B cell (primary cell): Measurements from ENCODE around the gene HOPX. TPM values are rescaled to one million over a fixed set of nuclear protein-coding genes. Genes with fewer than 3 reads are reported as not detected.

ENCODE experiments used
- ATAC-seq: fragments of 200-7000 bp; cut with Tn5 transposase; one replicate; pipeline ENCODE4 v1.10.0; 2021; ENCODE audit warnings: low read depth, mild to moderate bottlenecking, moderate number of reproducible peaks, moderate library complexity
- CTCF ChIA-PET: fragments of 350-600 bp; sonication (Branson Sonifier 250); formaldehyde crosslinking; loops from one replicate; lab custom pipeline; 2021; ENCODE audit warnings: antibody characterized with exemption, inconsistent platforms; lab: Charles Lee
- POLR2A ChIA-PET: fragments of 350-600 bp; sonication (Branson Sonifier 250); formaldehyde crosslinking; loops from one replicate; lab custom pipeline; 2021; ENCODE audit warnings: antibody characterized with exemption; lab: Charles Lee
- DNase-seq: peaks from one replicate; pipeline ENCODE4 v3.0.0; 2013
- H2AFZ ChIP-seq: 2 replicates; pipeline ENCODE4 v1.6.1; 2012; ENCODE audit warnings: mild to moderate bottlenecking, low read depth, low read length; ENCODE audit not compliant: insufficient read depth, poor library complexity, severe bottlenecking
- H3K27ac ChIP-seq, 2 donors: 1 replicate in 1 of 2; 2 replicates in 1 of 2; pipeline ENCODE4 v1.5.1; 2012 to 2013; ENCODE audit warnings: low read length in 2 of 2, mild to moderate bottlenecking in 2 of 2, moderate library complexity in 1 of 2
- H3K27me3 ChIP-seq, 4 experiments: fragments of 200-600 bp in 1 of 4; sonication (generic) in 1 of 4; replicated peaks in 1 of 4; 1 replicate in 2 of 4; 2 replicates in 2 of 4; pipeline versions ENCODE4 v1.6.1 to v1.7.0; 2013 to 2016; ENCODE audit warnings: low read length in 3 of 4, mild to moderate bottlenecking in 2 of 4, mixed read lengths in 1 of 4, moderate library complexity in 1 of 4; ENCODE audit not compliant: insufficient read depth in 4 of 4, control insufficient read depth in 3 of 4; ENCODE audit errors: control extremely low read depth in 1 of 4
- H3K36me3 ChIP-seq, 2 experiments: replicated peaks in 1 of 2; 1 replicate in 1 of 2; 2 replicates in 1 of 2; pipeline versions ENCODE4 v1.6.1 to v1.7.1; 2013; ENCODE audit warnings: low read length in 1 of 2; ENCODE audit not compliant: insufficient read depth in 2 of 2, control insufficient read depth in 1 of 2; ENCODE audit errors: control extremely low read depth in 1 of 2, extremely low read depth in 1 of 2
- H3K4me1 ChIP-seq, 2 donors: fragments of 200-600 bp in 1 of 2; sonication (generic) in 1 of 2; 1 replicate in 1 of 2; 2 replicates in 1 of 2; pipeline versions ENCODE4 v1.5.1 to v1.6.1; 2013 to 2017; ENCODE audit warnings: low read length in 2 of 2; ENCODE audit not compliant: control insufficient read depth in 2 of 2, insufficient read depth in 2 of 2
- H3K4me2 ChIP-seq: replicated peaks from 2 replicates; pipeline ENCODE3; 2012; ENCODE audit warnings: mild to moderate bottlenecking, low read depth, low read length; ENCODE audit not compliant: poor library complexity, severe bottlenecking
- H3K4me3 ChIP-seq, 5 experiments: fragments of 200-600 bp in 1 of 5; sonication (generic) in 1 of 5; 1 replicate in 3 of 5; 2 replicates in 2 of 5; pipeline versions ENCODE4 v1.5.1 to v1.7.0; 2011 to 2016; ENCODE audit warnings: low read length in 4 of 5, mild to moderate bottlenecking in 4 of 5, low read depth in 2 of 5, control low read depth in 1 of 5, moderate library complexity in 1 of 5; ENCODE audit not compliant: insufficient read depth in 1 of 5; ENCODE audit errors: control extremely low read depth in 1 of 5, extremely low read depth in 1 of 5
- H3K79me2 ChIP-seq: fragments of 200-600 bp; sonication (generic); one replicate; pipeline ENCODE4 v1.6.0; 2016; ENCODE audit warnings: low read length; ENCODE audit not compliant: control insufficient read depth, insufficient read depth
- H3K9ac ChIP-seq: fragments of 200-600 bp; sonication (generic); 2 replicates; pipeline ENCODE4 v1.6.1; 2017; ENCODE audit warnings: mild to moderate bottlenecking, low read length, moderate library complexity
- H3K9me3 ChIP-seq, 3 donors: one replicate each; pipeline versions ENCODE4 v1.6.1 to v1.7.1; 2013; ENCODE audit warnings: low read length in 2 of 3; ENCODE audit not compliant: control insufficient read depth in 2 of 3, insufficient read depth in 1 of 3; ENCODE audit errors: control extremely low read depth in 1 of 3
- H4K20me1 ChIP-seq: 2 replicates; pipeline ENCODE4 v1.6.0; 2012; ENCODE audit warnings: mild to moderate bottlenecking, low read length; ENCODE audit not compliant: insufficient read depth, control insufficient read depth, poor library complexity, severe bottlenecking
- H3K27ac Mint-ChIP-seq: one replicate; pipeline ENCODE4 v1.8.0; 2021; ENCODE audit warnings: mixed read lengths
- H3K27me3 Mint-ChIP-seq: one replicate; pipeline ENCODE4 v1.8.0; 2021; ENCODE audit warnings: mixed read lengths
- H3K4me1 Mint-ChIP-seq: one replicate; pipeline ENCODE4 v1.8.0; 2021; ENCODE audit warnings: mixed read lengths
- H3K4me3 Mint-ChIP-seq: one replicate; pipeline ENCODE4 v1.8.0; 2021; ENCODE audit warnings: mixed read lengths
- H3K9me3 Mint-ChIP-seq: one replicate; pipeline ENCODE4 v1.8.0; 2022; ENCODE audit warnings: mixed read lengths; ENCODE audit not compliant: insufficient read depth
- CTCF ChIP-seq: fragments of 200-600 bp; IDR thresholded peaks from one replicate; pipeline ENCODE4 v1.8.0; 2022; ENCODE audit warnings: antibody characterized with exemption, mild to moderate bottlenecking
- EZH2 ChIP-seq: IDR thresholded peaks from 2 replicates; pipeline ENCODE4 v1.6.1; 2012; ENCODE audit warnings: borderline replicate concordance, low read depth, mild to moderate bottlenecking, moderate library complexity, low read length; ENCODE audit not compliant: insufficient read depth, poor library complexity, severe bottlenecking
- WGBS: methylation state at CpG from one replicate; pipeline ENCODE4 v1.1.5; 2013; ENCODE audit warnings: missing lambda C conversion rate; ENCODE audit not compliant: insufficient coverage; 5-methylcytosine and 5-hydroxymethylcytosine counted together
- intact Hi-C: fragments of 100-400 bp; cut with micrococcal nuclease; formaldehyde crosslinking; loops from one replicate; pipeline ENCODE4 v1.10.0; 2022
- polyA plus RNA-seq: library from polyadenylated mRNA; depleted of rRNA; stranded (reverse); fragments of >200 nt; gene quantifications from 2 replicates; pipeline ENCODE4 v1.2.3, GENCODE V29; 2012
- total RNA-seq, 2 donors: library from RNA; stranded (reverse); fragments of 120-200 nt in 1 of 2; gene quantifications; 1 replicate in 1 of 2; 2 replicates in 1 of 2; pipeline versions ENCODE4 v1.2.3 to v1.2.4, GENCODE V29; 2013 to 2022

The HOPX gene
- total and polyA plus RNA-seq, 2 donors (not counting 1 experiment from before 2014, with no cell fraction given), result 7.4 to 29.2 TPM

- peaks cover 32 to 34% of the 10 kb centered on the region in 2 donors for H3K4me1 ChIP-seq
- Mint-ChIP-seq H3K9me3 (no peaks in the 10 kb centered on the region), H3K27me3 (peaks cover 7% of the 10 kb centered on the region), H3K4me3 (no peak overlapping the region), H3K4me1 (peaks cover 39% of the 10 kb centered on the region), H3K27ac (no peak overlapping the region)
- ChIA-PET CTCF (interaction anchor here (0.6 kb wide), 2 partner anchors 142 to 235 kb away, joined by 3 read pairs; no protein-coding TSS in a partner anchor), POLR2A (no interaction called here)
- no CpG with 5 or more reads among the region's 3 CpGs for WGBS
- no peaks in the 10 kb centered on the region for H3K9me3 ChIP-seq
- H3K36me3 ChIP-seq, result no peaks in the 10 kb centered on the region
- H2AFZ ChIP-seq, result no peak overlapping the region
- no peak overlapping the region for H3K9ac ChIP-seq
- H3K4me3 ChIP-seq, result no peak overlapping the region
- H4K20me1 ChIP-seq, result no peaks in the 10 kb centered on the region
- peaks cover 0 to 20% (median 2%) of the 10 kb centered on the region in 4 experiments for H3K27me3 ChIP-seq
- no peak overlapping the region for H3K27ac ChIP-seq
- H3K79me2 ChIP-seq, result no peaks in the 10 kb centered on the region
- TF ChIP-seq EZH2 (no peak), CTCF (no peak)
- no peak overlapping the region for H3K4me2 ChIP-seq
- no peak for ATAC-seq
- intact Hi-C loops, result loop anchor here (5.0 kb wide), 2 partner anchors 144 to 236 kb away; no protein-coding TSS in a partner anchor
- DNase-seq, result no peak
Observed at GRCh38 chr4:56658528-56658927, 22.6 kb downstream of the HOPX start.

DNA sequence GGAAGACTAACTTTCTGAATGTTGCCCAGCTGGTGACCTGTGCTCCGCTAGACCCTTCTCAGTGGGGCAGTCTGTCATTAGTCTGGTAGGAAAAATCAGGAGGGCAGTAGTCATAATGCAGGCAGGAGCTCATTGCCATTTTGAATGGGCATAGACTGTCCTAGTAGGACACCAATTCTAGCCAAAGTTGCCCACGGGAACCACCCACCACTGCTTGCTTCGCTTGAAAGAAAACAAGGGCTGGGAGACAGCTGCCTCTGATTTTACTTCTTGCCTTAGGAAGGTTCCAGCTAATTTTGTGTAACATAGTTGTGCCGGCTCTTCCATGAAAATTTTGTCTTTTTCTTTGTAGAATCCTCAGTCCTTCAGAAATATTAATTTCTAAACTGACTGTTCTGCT is 23.3 kb downstream of the HOPX start:
- Histone ChIP-seq H3K9me3 (no peaks in the 10 kb centered on the region), H3K4me2 (peak overlapping the region; percentile 92), H3K36me3 (no peaks in the 10 kb centered on the region), H4K20me1 (no peaks in the 10 kb centered on the region), H3K27me3 (peaks cover 0 to 20% (median 2%) of the 10 kb centered on the region in 4 experiments), H3K27ac (no peak overlapping the region), H3K9ac (no peak overlapping the region), H3K79me2 (no peaks in the 10 kb centered on the region), H3K4me1 (peaks cover 37% of the 10 kb centered on the region in 2 donors), H3K4me3 (no peak overlapping the region), H2AFZ (no peak overlapping the region)
- Mint-ChIP-seq H3K27me3 (peaks cover 7% of the 10 kb centered on the region), H3K4me1 (peaks cover 43% of the 10 kb centered on the region), H3K9me3 (no peaks in the 10 kb centered on the region), H3K27ac (no peak overlapping the region), H3K4me3 (peak overlapping the region; percentile 75)
- ATAC-seq (no peak), DNase-seq (no peak)
- intact Hi-C loops, result loop anchor here (2.0 to 5.0 kb wide), 3 partner anchors 105 to 236 kb away; no protein-coding TSS in a partner anchor
- CTCF ChIA-PET, result interaction anchor here (0.6 to 0.7 kb wide), 2 partner anchors 54 to 142 kb away, joined by 3 read pairs; no protein-coding TSS in a partner anchor
- POLR2A ChIA-PET, result no interaction called here
- TF ChIP-seq CTCF (no peak), EZH2 (no peak)
- WGBS, result 96% methylated on average over 4 of the region's 4 CpGs
